Heart left ventricle (tissue), 13 donors: Measurements from ENCODE around the gene TRAM2.

Experiments
- CTCF ChIP-seq, 12 donors: fragments of 200-600 bp; sonication (generic) in 4 of 12; IDR thresholded peaks; one replicate each; pipeline versions ENCODE4 v1.5.0 to v1.8.0; 2018 to 2022; ENCODE audit warnings: antibody characterized with exemption in 12 of 12, mild to moderate bottlenecking in 5 of 12
- POLR2A ChIP-seq, 2 donors: fragments of 450-650 bp; IDR thresholded peaks; one replicate each; pipeline ENCODE4 v1.6.1; 2017; ENCODE audit warnings: antibody characterized with exemption in 2 of 2, mild to moderate bottlenecking in 2 of 2, moderate library complexity in 2 of 2
- donor health status: ischemic (EF 13 %, LVEDD 7.1; RV severe dilation, severe dysfunction).
- donor health status: DM: no; HTN: yes; CAD: no.
- donor health status: DM: no; HTN: no; CAD: no.
- donor health status: ischemic (EF 25% LVEDD 6.9; RV normal size, moderate dysfunction).
- donor health status: ischemic (EF 25% LVEDD 5.7; RV mildly dilated, moderate dysfunction).
- donor health status: ischemic (EF 35%, LVEDD 5.7; RV mildly dilated, moderate dysfunction).
- donor health status: nonischemic (EF 11% LVEDD 7.7; RV severe dilation, severe dysfunction).
- donor health status: DM: yes; HTN: yes; CAD: no.
- donor health status: PGD.
- donor health status: ischemic (EF 29% LVEDD 5.4; RV normal size, mild dysfunction).
- donor health status: nonischemic (EF 23%, LVEDD 6.1; RV moderate dilation, normal function).

- TF ChIP-seq CTCF (IDR thresholded peaks at IDR 0.05) = no peak
- TF ChIP-seq POLR2A (IDR thresholded peaks at IDR 0.05) = no peak
Measured at GRCh38 chr6:52482903-52483670, 93.8 kb downstream of the TRAM2 start.
